Keratinocyte (primary cell): ENCODE data around the gene ITGB5. TPM values are rescaled to one million over a fixed set of nuclear protein-coding genes. Genes with fewer than 3 reads are reported as not detected.

Experiments
- DNase-seq: peaks from one replicate; pipeline ENCODE4 v3.0.0-alpha.2; 2011; ENCODE audit warnings: low read depth, missing footprints, low spot score
- FAIRE-seq: peaks from 2 replicates; lab custom pipeline; 2011; peaks lifted over from hg19 to GRCh38; lab: Jason Lieb, UNC
- H2AFZ ChIP-seq: 2 replicates; pipeline ENCODE4 v1.6.0; 2012; ENCODE audit warnings: low read length, control low read depth, inconsistent platforms; ENCODE audit not compliant: control insufficient read depth
- H3K27ac ChIP-seq: 2 replicates; pipeline ENCODE4 v1.5.1; 2011; ENCODE audit warnings: low read length; ENCODE audit not compliant: control insufficient read depth, insufficient read depth
- H3K27me3 ChIP-seq: 3 replicates; pipeline ENCODE4 v1.6.0; 2011; ENCODE audit warnings: low read length; ENCODE audit not compliant: control insufficient read depth, insufficient read depth; ENCODE audit errors: extremely low read depth
- H3K36me3 ChIP-seq, 2 experiments: 2 replicates in 1 of 2; 3 replicates in 1 of 2; pipeline ENCODE4 v1.5.1; 2011; ENCODE audit warnings: low read length in 2 of 2, mild to moderate bottlenecking in 1 of 2; ENCODE audit not compliant: control insufficient read depth in 2 of 2, insufficient read depth in 2 of 2; ENCODE audit errors: extremely low read depth in 1 of 2
- H3K4me1 ChIP-seq: 3 replicates; pipeline ENCODE4 v1.5.1; 2011; ENCODE audit warnings: low read length; ENCODE audit not compliant: control insufficient read depth, insufficient read depth; ENCODE audit errors: extremely low read depth
- H3K4me2 ChIP-seq: 3 replicates; pipeline ENCODE4 v1.6.0; 2011; ENCODE audit warnings: low read depth, low read length; ENCODE audit not compliant: control insufficient read depth, insufficient read depth; ENCODE audit errors: extremely low read depth
- H3K4me3 ChIP-seq, 3 experiments: fragments of 200-600 bp in 1 of 3; sonication (generic) in 1 of 3; 2 replicates in 2 of 3; 3 replicates in 1 of 3; pipeline ENCODE4 v1.5.1; 2011 to 2016; ENCODE audit warnings: low read length in 3 of 3, mild to moderate bottlenecking in 3 of 3, control low read depth in 2 of 3, inconsistent platforms in 1 of 3, low read depth in 1 of 3, mixed read lengths in 1 of 3, mixed run types in 1 of 3, moderate library complexity in 1 of 3; ENCODE audit not compliant: control insufficient read depth in 2 of 3, insufficient read depth in 2 of 3; ENCODE audit errors: extremely low read depth in 1 of 3
- H3K79me2 ChIP-seq: 2 replicates; pipeline ENCODE4 v1.6.0; 2012; ENCODE audit warnings: low read length; ENCODE audit not compliant: control insufficient read depth, insufficient read depth
- H3K9ac ChIP-seq: 3 replicates; pipeline ENCODE4 v1.6.0; 2011; ENCODE audit warnings: low read length; ENCODE audit not compliant: control insufficient read depth, insufficient read depth; ENCODE audit errors: extremely low read depth
- H3K9me1 ChIP-seq: 3 replicates; pipeline ENCODE4 v1.6.0; 2011; ENCODE audit warnings: low read length; ENCODE audit not compliant: control insufficient read depth, insufficient read depth; ENCODE audit errors: extremely low read depth
- H3K9me3 ChIP-seq: 2 replicates; pipeline ENCODE4 v1.5.1; 2012; ENCODE audit warnings: low read depth, low read length; ENCODE audit not compliant: control insufficient read depth
- H4K20me1 ChIP-seq: 3 replicates; pipeline ENCODE4 v1.6.0; 2011; ENCODE audit warnings: low read length; ENCODE audit not compliant: control insufficient read depth, insufficient read depth; ENCODE audit errors: extremely low read depth
- EZH2 ChIP-seq: IDR thresholded peaks from one replicate; pipeline ENCODE4 v1.6.1; 2012; ENCODE audit warnings: inconsistent platforms, mild to moderate bottlenecking, low read length, moderate library complexity
- dilution Hi-C: fragments of 300-500 bp; cut with MboI; formaldehyde crosslinking; loops from one replicate; pipeline ENCODE4 v1.7.0; 2020; ENCODE audit warnings: low sequenced_read_pairs; ENCODE audit not compliant: extremely low pct_ligation_motif_present
- polyA plus RNA-seq, 5 experiments: library from polyadenylated mRNA; depleted of rRNA in 3 of 5; stranded (reverse) in 3 of 5; stranded (forward) in 1 of 5; unstranded in 1 of 5; fragments of >200 nt; gene quantifications; 1 replicate in 1 of 5; 2 replicates in 3 of 5; 3 replicates in 1 of 5; pipeline versions ENCODE4 v1.2.1 to v1.2.3, GENCODE V29; 2011 to 2012; ENCODE audit warnings: missing spikeins in 2 of 5, low read depth in 1 of 5, low replicate concordance in 1 of 5
- TF ChIP-seq, protein P1 (sequence below), 3 experiments: IDR thresholded peaks in 1 of 3; conservative IDR thresholded peaks in 1 of 3; optimal IDR thresholded peaks in 1 of 3; 2 replicates in 2 of 3; 3 replicates in 1 of 3; pipeline versions ENCODE3 to v1.5.1; 2011; ENCODE audit warnings: low read length in 3 of 3, mild to moderate bottlenecking in 3 of 3, moderate library complexity in 2 of 3, control low read depth in 1 of 3, inconsistent platforms in 1 of 3; ENCODE audit not compliant: insufficient read depth in 2 of 3; ENCODE audit errors: extremely low read depth in 1 of 3

ITGB5 gene
- polyA plus RNA-seq, 1 donor (not counting 4 experiments of a cell fraction or from before 2014, with no cell fraction given), result 136 TPM

- H3K27ac ChIP-seq, result no peak overlapping the region
- H3K4me2 ChIP-seq, result no peak overlapping the region
- H3K36me3 ChIP-seq, result peaks cover 21 to 36% of the 10 kb centered on the region in 2 experiments
- H3K27me3 ChIP-seq, result no peaks in the 10 kb centered on the region
- dilution Hi-C loops, result no loop called here
- H3K9me1 ChIP-seq, result no peaks in the 10 kb centered on the region
- TF ChIP-seq, protein P1, sequence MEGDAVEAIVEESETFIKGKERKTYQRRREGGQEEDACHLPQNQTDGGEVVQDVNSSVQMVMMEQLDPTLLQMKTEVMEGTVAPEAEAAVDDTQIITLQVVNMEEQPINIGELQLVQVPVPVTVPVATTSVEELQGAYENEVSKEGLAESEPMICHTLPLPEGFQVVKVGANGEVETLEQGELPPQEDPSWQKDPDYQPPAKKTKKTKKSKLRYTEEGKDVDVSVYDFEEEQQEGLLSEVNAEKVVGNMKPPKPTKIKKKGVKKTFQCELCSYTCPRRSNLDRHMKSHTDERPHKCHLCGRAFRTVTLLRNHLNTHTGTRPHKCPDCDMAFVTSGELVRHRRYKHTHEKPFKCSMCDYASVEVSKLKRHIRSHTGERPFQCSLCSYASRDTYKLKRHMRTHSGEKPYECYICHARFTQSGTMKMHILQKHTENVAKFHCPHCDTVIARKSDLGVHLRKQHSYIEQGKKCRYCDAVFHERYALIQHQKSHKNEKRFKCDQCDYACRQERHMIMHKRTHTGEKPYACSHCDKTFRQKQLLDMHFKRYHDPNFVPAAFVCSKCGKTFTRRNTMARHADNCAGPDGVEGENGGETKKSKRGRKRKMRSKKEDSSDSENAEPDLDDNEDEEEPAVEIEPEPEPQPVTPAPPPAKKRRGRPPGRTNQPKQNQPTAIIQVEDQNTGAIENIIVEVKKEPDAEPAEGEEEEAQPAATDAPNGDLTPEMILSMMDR (optimal IDR thresholded peaks at IDR 0.05 in 1 of 3, IDR thresholded peaks at IDR 0.05 in 1 of 3, conservative IDR thresholded peaks at IDR 0.05 in 1 of 3; ENCODE audit: extremely low read depth in 1 of 3, insufficient read depth in 2 of 3, low read length in 3 of 3), result no peak
- no peak for TF ChIP-seq EZH2
- H4K20me1 ChIP-seq, result no peaks in the 10 kb centered on the region
- no peaks in the 10 kb centered on the region for H3K9me3 ChIP-seq
- H3K79me2 ChIP-seq, result no peaks in the 10 kb centered on the region
- H3K4me3 ChIP-seq, result no peak overlapping the region
- no peak overlapping the region for H2AFZ ChIP-seq
- FAIRE-seq (no peak), DNase-seq (no peak)
- H3K9ac ChIP-seq, result no peak overlapping the region
- H3K4me1 ChIP-seq, result peaks cover 8% of the 10 kb centered on the region
Observed at GRCh38 chr3:124815781-124816180, 71.4 kb downstream of the ITGB5 start.

DNA sequence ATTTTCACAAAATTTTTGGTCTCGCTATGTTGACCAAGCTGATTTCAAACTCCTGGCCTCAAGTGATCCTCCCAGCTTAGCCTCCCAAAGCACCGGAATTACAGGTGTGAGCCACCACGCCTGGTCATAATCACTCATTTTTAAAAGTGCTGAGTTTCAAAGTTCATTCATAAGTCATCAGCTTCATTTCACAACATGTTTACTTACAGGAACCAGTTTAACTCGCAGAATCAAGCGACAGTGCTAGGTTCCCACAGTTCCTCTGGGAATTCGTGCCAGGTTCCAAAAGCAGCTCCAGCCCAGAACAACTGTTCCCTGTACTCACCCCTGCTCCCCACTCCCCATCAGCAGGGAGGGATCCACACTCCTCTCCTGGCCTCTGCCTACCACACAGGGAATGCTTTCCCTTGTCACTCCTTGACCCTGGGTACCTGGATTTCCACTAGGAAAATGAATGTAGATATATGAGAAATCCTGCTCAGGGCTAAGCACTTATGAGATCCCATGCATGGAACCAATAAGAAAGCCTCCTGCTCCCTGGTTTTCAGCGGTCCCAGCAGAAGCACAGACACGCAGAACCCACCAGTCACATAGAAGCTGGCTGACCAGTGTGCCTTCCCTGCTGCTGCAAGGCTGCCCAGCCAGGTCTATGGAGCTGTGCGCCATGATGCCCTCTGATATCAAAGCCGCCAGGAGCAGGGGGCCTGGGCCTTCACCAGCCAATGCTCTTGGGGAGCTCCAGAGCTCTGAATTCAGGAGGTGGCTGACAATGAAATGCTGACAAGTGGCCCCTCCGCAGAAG, 72.3 kb downstream of the ITGB5 start:
- Histone ChIP-seq H3K4me3 (no peak overlapping the region), H2AFZ (no peak overlapping the region), H3K27ac (no peak overlapping the region), H3K9me3 (no peaks in the 10 kb centered on the region), H4K20me1 (no peaks in the 10 kb centered on the region), H3K36me3 (peaks cover 19 to 36% of the 10 kb centered on the region in 2 experiments), H3K9ac (no peak overlapping the region), H3K9me1 (no peaks in the 10 kb centered on the region), H3K79me2 (no peaks in the 10 kb centered on the region), H3K4me1 (peaks cover 8% of the 10 kb centered on the region), H3K4me2 (no peak overlapping the region), H3K27me3 (no peaks in the 10 kb centered on the region)
- TF ChIP-seq, protein P1 (optimal IDR thresholded peaks at IDR 0.05 in 1 of 3, IDR thresholded peaks at IDR 0.05 in 1 of 3, conservative IDR thresholded peaks at IDR 0.05 in 1 of 3; ENCODE audit: extremely low read depth in 1 of 3, insufficient read depth in 2 of 3, low read length in 3 of 3), result no peak
- no peak for TF ChIP-seq EZH2
- dilution Hi-C loops, result no loop called here
- no peak for DNase-seq
- FAIRE-seq, result peak; percentile 56
